ENCODE data around the gene PDZD4. TPM values are rescaled to one million over a fixed set of nuclear protein-coding genes. Genes with fewer than 3 reads are reported as not detected.
A peak's percentile ranks its signal among the peaks of the same experiment; 100 is the strongest.

The PDZD4 gene
- total RNA-seq, 1 experiment from 2014 or later: 120 TPM

DNA sequence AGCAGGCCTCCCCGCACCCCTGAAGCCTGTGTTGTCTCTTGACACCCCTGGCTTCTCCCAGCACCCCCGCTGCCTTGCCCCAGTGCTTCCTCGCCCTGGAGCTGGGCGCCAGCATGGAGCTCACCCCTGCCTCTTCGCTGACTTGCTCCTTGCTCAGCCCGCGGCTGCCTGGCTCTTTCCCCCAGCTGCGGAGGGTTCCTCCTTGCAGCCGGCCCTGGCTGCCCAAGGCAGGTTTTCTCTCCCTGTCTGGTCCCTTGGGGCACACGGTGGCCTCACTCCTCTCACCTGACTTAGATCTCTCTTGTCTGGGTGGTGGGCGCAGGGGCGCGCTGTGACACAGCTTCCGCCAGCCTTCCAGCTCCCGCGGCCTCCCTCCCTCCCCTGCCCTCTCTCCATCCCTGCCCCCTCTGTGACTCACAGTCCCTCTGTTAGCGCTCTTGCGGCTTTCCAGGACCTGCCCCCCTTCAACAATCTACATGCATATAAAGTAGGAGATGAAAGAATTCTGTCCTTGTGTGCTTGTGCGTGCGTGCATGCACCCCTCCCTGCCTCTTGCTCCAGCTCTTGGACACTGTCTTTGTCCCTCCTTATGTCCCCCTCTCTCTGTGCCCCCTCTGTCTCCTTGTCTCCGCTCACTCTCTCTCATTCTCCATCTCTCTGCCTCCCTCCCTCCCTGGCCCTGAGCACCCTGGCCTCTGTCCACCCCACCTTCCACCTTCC lies 64.1 kb downstream of the PDZD4 start:
- DNase-seq (ENCODE audit: low spot score) (no peak), ATAC-seq (no peak)
- ChIA-PET CTCF (interaction anchor here (0.8 to 3.6 kb wide), 9 partner anchors 12 to 181 kb away, joined by 3 to 14 read pairs (median 4); partner anchors contain the start of gene L1CAM), POLR2A (interaction anchor here (1.1 kb wide), 1 partner anchor 113 kb away, joined by 3 read pairs; no protein-coding TSS in a partner anchor)
- Mint-ChIP-seq H3K9me3 (no peaks in the 10 kb centered on the region), H3K27me3 (ENCODE audit: low read depth) (no peaks in the 10 kb centered on the region), H3K4me1 (peaks cover 3% of the 10 kb centered on the region; the same call in 1 of the 2 replicates), H3K36me3 (no peaks in the 10 kb centered on the region), H3K4me3 (no peak overlapping the region), H3K27ac (0 out of 2 replicates have a peak overlapping the region, but pooled peaks have one; percentile 32)
- TF ChIP-seq, protein P1, sequence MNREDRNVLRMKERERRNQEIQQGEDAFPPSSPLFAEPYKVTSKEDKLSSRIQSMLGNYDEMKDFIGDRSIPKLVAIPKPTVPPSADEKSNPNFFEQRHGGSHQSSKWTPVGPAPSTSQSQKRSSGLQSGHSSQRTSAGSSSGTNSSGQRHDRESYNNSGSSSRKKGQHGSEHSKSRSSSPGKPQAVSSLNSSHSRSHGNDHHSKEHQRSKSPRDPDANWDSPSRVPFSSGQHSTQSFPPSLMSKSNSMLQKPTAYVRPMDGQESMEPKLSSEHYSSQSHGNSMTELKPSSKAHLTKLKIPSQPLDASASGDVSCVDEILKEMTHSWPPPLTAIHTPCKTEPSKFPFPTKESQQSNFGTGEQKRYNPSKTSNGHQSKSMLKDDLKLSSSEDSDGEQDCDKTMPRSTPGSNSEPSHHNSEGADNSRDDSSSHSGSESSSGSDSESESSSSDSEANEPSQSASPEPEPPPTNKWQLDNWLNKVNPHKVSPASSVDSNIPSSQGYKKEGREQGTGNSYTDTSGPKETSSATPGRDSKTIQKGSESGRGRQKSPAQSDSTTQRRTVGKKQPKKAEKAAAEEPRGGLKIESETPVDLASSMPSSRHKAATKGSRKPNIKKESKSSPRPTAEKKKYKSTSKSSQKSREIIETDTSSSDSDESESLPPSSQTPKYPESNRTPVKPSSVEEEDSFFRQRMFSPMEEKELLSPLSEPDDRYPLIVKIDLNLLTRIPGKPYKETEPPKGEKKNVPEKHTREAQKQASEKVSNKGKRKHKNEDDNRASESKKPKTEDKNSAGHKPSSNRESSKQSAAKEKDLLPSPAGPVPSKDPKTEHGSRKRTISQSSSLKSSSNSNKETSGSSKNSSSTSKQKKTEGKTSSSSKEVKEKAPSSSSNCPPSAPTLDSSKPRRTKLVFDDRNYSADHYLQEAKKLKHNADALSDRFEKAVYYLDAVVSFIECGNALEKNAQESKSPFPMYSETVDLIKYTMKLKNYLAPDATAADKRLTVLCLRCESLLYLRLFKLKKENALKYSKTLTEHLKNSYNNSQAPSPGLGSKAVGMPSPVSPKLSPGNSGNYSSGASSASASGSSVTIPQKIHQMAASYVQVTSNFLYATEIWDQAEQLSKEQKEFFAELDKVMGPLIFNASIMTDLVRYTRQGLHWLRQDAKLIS (CRISPR knock-in tag; IDR thresholded peaks at IDR 0.05; ENCODE audit: borderline replicate concordance): no peak
- TF ChIP-seq, protein P2, sequence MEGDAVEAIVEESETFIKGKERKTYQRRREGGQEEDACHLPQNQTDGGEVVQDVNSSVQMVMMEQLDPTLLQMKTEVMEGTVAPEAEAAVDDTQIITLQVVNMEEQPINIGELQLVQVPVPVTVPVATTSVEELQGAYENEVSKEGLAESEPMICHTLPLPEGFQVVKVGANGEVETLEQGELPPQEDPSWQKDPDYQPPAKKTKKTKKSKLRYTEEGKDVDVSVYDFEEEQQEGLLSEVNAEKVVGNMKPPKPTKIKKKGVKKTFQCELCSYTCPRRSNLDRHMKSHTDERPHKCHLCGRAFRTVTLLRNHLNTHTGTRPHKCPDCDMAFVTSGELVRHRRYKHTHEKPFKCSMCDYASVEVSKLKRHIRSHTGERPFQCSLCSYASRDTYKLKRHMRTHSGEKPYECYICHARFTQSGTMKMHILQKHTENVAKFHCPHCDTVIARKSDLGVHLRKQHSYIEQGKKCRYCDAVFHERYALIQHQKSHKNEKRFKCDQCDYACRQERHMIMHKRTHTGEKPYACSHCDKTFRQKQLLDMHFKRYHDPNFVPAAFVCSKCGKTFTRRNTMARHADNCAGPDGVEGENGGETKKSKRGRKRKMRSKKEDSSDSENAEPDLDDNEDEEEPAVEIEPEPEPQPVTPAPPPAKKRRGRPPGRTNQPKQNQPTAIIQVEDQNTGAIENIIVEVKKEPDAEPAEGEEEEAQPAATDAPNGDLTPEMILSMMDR (IDR thresholded peaks at IDR 0.05): no peak
- TF ChIP-seq, protein P3, sequence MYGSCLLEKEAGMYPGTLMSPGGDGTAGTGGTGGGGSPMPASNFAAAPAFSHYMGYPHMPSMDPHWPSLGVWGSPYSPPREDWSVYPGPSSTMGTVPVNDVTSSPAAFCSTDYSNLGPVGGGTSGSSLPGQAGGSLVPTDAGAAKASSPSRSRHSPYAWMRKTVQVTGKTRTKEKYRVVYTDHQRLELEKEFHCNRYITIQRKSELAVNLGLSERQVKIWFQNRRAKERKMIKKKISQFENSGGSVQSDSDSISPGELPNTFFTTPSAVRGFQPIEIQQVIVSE (CRISPR knock-in tag; IDR thresholded peaks at IDR 0.05; ENCODE audit: borderline replicate concordance): no peak

DNA sequence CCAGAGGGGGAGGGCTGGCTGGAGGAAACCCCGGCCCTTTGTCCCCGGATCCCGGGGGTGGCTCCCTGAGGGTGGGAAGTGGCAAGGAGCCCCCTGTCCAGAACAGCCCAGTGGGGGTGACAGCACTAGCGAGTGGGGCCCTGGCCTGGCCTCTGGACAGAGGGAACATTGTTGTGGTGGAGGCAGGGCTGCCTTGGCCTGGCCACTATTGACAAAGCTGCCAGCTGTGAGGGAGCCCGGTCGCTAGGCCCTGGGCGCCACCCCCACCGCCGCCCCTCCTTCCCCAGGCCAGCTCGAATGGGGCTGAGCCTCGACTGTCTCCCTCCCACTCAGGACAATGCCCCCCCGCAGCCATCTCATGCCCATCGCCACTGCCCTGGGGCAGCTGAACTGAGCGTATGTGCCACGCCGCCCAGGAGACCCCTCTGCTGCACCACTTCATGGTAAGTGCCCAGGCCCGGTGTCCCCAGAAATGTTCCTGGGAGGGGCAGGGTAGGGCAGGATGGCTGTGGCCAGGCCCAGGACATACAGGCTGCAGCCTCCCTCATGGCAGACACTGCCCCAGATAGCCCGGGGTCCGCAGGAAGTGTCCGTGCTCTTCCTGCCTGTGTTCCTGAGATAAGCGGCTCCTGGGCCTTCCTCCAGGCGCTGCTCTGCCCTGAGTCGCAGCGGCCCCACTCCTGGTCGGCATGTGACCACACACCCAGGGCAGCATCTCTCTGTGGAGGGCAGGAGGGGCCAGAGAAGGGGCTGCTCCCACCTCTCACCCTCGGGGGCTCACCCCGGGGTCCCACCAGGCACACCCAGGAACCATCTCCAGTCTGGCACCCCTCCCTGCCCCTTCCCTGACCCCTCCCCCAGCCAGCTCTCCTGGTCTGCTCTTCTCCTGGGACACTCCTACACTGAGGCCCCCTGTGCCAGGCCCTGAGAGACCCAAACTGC lies 64.9 kb downstream of the PDZD4 start:
- POLR2A ChIA-PET: no interaction called here
- DNase-seq (ENCODE audit: low spot score) (no peak), ATAC-seq (no peak)
- H3K27ac Mint-ChIP-seq: no peak overlapping the region
- CTCF ChIA-PET: interaction anchor here (1.2 to 3.6 kb wide), 4 partner anchors 39 to 182 kb away, joined by 4 to 14 read pairs (median 4); no protein-coding TSS in a partner anchor
- peaks cover 3% of the 10 kb centered on the region; the same call in 1 of the 2 replicates for H3K4me1 Mint-ChIP-seq
- H3K4me3 Mint-ChIP-seq: no peak overlapping the region
- H3K36me3 Mint-ChIP-seq: no peaks in the 10 kb centered on the region
- H3K27me3 Mint-ChIP-seq (ENCODE audit: low read depth): no peaks in the 10 kb centered on the region
- H3K9me3 Mint-ChIP-seq: no peaks in the 10 kb centered on the region
- TF ChIP-seq, protein P4, sequence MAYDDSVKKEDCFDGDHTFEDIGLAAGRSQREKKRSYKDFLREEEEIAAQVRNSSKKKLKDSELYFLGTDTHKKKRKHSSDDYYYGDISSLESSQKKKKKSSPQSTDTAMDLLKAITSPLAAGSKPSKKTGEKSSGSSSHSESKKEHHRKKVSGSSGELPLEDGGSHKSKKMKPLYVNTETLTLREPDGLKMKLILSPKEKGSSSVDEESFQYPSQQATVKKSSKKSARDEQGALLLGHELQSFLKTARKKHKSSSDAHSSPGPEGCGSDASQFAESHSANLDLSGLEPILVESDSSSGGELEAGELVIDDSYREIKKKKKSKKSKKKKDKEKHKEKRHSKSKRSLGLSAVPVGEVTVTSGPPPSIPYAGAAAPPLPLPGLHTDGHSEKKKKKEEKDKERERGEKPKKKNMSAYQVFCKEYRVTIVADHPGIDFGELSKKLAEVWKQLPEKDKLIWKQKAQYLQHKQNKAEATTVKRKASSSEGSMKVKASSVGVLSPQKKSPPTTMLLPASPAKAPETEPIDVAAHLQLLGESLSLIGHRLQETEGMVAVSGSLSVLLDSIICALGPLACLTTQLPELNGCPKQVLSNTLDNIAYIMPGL (CRISPR knock-in tag; IDR thresholded peaks at IDR 0.05): no peak
- TF ChIP-seq TCF7 (CRISPR knock-in tag; IDR thresholded peaks at IDR 0.05; ENCODE audit: low read depth): no peak
- no peak for TF ChIP-seq JAZF1 (CRISPR knock-in tag; IDR thresholded peaks at IDR 0.05)
- TF ChIP-seq ZNF219 (CRISPR knock-in tag; IDR thresholded peaks at IDR 0.05; ENCODE audit: borderline replicate concordance): no peak
- no peak for TF ChIP-seq ATF1 (CRISPR knock-in tag; IDR thresholded peaks at IDR 0.05)
- no peak for TF ChIP-seq GRHL2 (CRISPR knock-in tag; IDR thresholded peaks at IDR 0.05; ENCODE audit: insufficient replicate concordance, severe bottlenecking)
- no peak for TF ChIP-seq ZNF423 (CRISPR knock-in tag; IDR thresholded peaks at IDR 0.05)

All from WTC11 (cell line).